ENCODE measurements around the gene TMPRSS4. TPM values are rescaled to one million over a fixed set of nuclear protein-coding genes. Genes with fewer than 3 reads are reported as not detected.

Gene TMPRSS4
- total RNA-seq, 1 donor from 2014 or later = 16.8 TPM

DNA sequence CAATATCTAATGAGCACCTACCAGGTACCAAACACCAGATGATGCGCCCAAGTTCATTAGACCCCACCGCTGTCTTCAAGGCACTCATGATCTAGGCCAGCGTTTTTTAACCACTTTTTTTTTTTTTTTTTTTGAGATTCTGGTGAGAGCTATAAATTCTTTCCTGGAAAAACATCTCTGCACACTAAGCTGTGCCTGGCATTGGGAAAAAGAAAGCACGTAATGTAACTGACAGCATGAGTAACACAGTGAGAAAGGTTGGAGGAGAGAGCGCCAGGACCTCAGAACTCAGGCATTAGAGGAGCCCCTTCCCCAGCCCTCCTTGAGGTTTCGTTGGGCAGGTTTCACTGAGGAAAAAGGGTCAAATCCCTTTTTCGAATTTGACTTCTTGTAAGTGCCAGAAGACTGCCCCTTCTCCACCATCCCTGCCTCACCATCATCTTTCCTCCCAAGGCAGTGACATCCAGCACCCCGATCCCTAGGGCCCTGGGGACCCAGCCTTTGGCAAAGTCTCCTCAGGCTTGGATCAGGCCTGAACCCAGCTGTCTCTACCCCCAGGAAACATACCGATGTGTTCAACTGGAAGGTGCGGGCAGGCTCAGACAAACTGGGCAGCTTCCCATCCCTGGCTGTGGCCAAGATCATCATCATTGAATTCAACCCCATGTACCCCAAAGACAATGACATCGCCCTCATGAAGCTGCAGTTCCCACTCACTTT lies 36.0 kb downstream of the TMPRSS4 start:
- no peak for DNase-seq (ENCODE audit: low read depth)
- H3K27me3 ChIP-seq (ENCODE audit: control insufficient read depth, insufficient read depth, low read length) = peaks cover 5% of the 10 kb centered on the region
- TF ChIP-seq, protein P1, sequence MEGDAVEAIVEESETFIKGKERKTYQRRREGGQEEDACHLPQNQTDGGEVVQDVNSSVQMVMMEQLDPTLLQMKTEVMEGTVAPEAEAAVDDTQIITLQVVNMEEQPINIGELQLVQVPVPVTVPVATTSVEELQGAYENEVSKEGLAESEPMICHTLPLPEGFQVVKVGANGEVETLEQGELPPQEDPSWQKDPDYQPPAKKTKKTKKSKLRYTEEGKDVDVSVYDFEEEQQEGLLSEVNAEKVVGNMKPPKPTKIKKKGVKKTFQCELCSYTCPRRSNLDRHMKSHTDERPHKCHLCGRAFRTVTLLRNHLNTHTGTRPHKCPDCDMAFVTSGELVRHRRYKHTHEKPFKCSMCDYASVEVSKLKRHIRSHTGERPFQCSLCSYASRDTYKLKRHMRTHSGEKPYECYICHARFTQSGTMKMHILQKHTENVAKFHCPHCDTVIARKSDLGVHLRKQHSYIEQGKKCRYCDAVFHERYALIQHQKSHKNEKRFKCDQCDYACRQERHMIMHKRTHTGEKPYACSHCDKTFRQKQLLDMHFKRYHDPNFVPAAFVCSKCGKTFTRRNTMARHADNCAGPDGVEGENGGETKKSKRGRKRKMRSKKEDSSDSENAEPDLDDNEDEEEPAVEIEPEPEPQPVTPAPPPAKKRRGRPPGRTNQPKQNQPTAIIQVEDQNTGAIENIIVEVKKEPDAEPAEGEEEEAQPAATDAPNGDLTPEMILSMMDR (IDR thresholded peaks at IDR 0.05; ENCODE audit: insufficient read depth, low read length, poor library complexity, severe bottlenecking) = no peak
- H3K36me3 ChIP-seq (ENCODE audit: control insufficient read depth, insufficient read depth, low read length) = no peaks in the 10 kb centered on the region
- H3K4me3 ChIP-seq (ENCODE audit: low read depth, low read length) = no peak overlapping the region

- TF ChIP-seq, protein P1 (IDR thresholded peaks at IDR 0.05; ENCODE audit: insufficient read depth, low read length, poor library complexity, severe bottlenecking) = no peak
- Histone ChIP-seq H3K27me3 (ENCODE audit: control insufficient read depth, insufficient read depth, low read length) (peaks cover 12% of the 10 kb centered on the region), H3K4me3 (ENCODE audit: low read depth, low read length) (no peak overlapping the region), H3K36me3 (ENCODE audit: control insufficient read depth, insufficient read depth, low read length) (no peaks in the 10 kb centered on the region)
- no peak for DNase-seq (ENCODE audit: low read depth)
Measured at GRCh38 chr11:118114266-118114665, 37.4 kb downstream of the TMPRSS4 start.

- TF ChIP-seq, protein P1 (IDR thresholded peaks at IDR 0.05; ENCODE audit: insufficient read depth, low read length, poor library complexity, severe bottlenecking) = no peak
- Histone ChIP-seq H3K36me3 (ENCODE audit: control insufficient read depth, insufficient read depth, low read length) (no peaks in the 10 kb centered on the region), H3K27me3 (ENCODE audit: control insufficient read depth, insufficient read depth, low read length) (peaks cover 12% of the 10 kb centered on the region), H3K4me3 (ENCODE audit: low read depth, low read length) (no peak overlapping the region)
- no peak for DNase-seq (ENCODE audit: low read depth)
Measured at GRCh38 chr11:118115048-118115447, 38.2 kb downstream of the TMPRSS4 start.

DNA sequence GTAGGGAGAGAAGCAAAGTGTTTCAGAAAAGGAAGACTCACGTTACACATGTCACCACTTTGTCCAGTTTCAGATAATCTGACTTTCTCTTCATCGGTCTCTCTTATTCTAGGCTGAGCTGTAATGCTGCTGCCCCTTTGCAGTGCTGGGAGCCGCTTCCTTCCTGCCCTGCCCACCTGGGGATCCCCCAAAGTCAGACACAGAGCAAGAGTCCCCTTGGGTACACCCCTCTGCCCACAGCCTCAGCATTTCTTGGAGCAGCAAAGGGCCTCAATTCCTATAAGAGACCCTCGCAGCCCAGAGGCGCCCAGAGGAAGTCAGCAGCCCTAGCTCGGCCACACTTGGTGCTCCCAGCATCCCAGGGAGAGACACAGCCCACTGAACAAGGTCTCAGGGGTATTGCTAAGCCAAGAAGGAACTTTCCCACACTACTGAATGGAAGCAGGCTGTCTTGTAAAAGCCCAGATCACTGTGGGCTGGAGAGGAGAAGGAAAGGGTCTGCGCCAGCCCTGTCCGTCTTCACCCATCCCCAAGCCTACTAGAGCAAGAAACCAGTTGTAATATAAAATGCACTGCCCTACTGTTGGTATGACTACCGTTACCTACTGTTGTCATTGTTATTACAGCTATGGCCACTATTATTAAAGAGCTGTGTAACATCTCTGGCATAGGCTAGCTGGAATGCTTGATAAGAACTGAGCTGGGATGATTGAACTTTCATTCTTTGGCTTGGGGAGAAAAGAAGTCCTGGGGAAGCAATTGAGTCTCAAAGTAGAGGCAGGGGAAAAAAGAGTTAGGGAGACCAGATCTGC lies 41.1 kb downstream of the TMPRSS4 start:
- TF ChIP-seq, protein P1 (IDR thresholded peaks at IDR 0.05; ENCODE audit: insufficient read depth, low read length, poor library complexity, severe bottlenecking) = no peak
- Histone ChIP-seq H3K4me3 (ENCODE audit: low read depth, low read length) (no peak overlapping the region), H3K27me3 (ENCODE audit: control insufficient read depth, insufficient read depth, low read length) (peaks cover 12% of the 10 kb centered on the region), H3K36me3 (ENCODE audit: control insufficient read depth, insufficient read depth, low read length) (no peaks in the 10 kb centered on the region)
- DNase-seq (ENCODE audit: low read depth) = no peak

DNA sequence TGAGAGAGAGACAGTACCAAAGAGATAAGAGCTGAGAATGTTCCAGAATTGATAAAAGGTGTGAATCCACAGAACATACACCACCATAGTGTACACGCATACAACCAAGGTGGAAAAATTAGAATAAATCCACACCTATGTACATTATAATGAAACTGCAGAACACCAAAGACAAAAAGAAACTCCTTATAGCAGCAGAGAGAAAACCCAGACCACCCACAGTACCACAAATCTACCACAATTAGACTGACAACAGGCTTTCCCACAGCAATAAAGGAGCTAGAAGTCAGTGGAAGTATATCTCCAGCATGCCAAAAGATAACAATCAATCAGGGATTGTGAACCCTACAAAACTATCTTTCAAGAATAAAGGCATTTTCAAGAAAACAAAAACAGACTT lies 43.9 kb downstream of the TMPRSS4 start:
- DNase-seq (ENCODE audit: low read depth) = no peak
- H3K27me3 ChIP-seq (ENCODE audit: control insufficient read depth, insufficient read depth, low read length) = peaks cover 12% of the 10 kb centered on the region
- no peaks in the 10 kb centered on the region for H3K36me3 ChIP-seq (ENCODE audit: control insufficient read depth, insufficient read depth, low read length)
- H3K4me3 ChIP-seq (ENCODE audit: low read depth, low read length) = no peak overlapping the region
- TF ChIP-seq, protein P1 (IDR thresholded peaks at IDR 0.05; ENCODE audit: insufficient read depth, low read length, poor library complexity, severe bottlenecking) = no peak
